Esophagus (tissue), 2 donors: ENCODE measurements around the gene NCOA7. TPM values are rescaled to one million over a fixed set of nuclear protein-coding genes. Genes with fewer than 3 reads are reported as not detected.

Source experiments
- H3K27ac ChIP-seq, 2 donors: one replicate each; pipeline ENCODE4 v1.5.1; 2013; ENCODE audit warnings: low read depth in 2 of 2, mild to moderate bottlenecking in 2 of 2, inconsistent platforms in 1 of 2, low read length in 1 of 2, moderate library complexity in 1 of 2
- H3K27me3 ChIP-seq, 2 donors: one replicate each; pipeline ENCODE4 v1.6.1; 2013; ENCODE audit warnings: low read length in 2 of 2, control low read depth in 1 of 2, mild to moderate bottlenecking in 1 of 2; ENCODE audit not compliant: insufficient read depth in 2 of 2, control insufficient read depth in 1 of 2
- H3K36me3 ChIP-seq, 2 donors: one replicate each; pipeline ENCODE4 v1.6.1; 2013; ENCODE audit warnings: low read length in 1 of 2; ENCODE audit not compliant: control insufficient read depth in 2 of 2, insufficient read depth in 2 of 2
- H3K4me1 ChIP-seq, 2 donors: one replicate each; pipeline ENCODE4 v1.6.1; 2013; ENCODE audit warnings: low read length in 1 of 2; ENCODE audit not compliant: control insufficient read depth in 2 of 2, insufficient read depth in 2 of 2
- H3K4me3 ChIP-seq, 2 donors: one replicate each; pipeline ENCODE4 v1.5.1; 2013; ENCODE audit warnings: low read length in 2 of 2, mild to moderate bottlenecking in 2 of 2, low read depth in 1 of 2, moderate library complexity in 1 of 2
- H3K9me3 ChIP-seq, 2 donors: one replicate each; pipeline ENCODE4 v1.6.1; 2013; ENCODE audit warnings: mild to moderate bottlenecking in 2 of 2, low read depth in 1 of 2, low read length in 1 of 2, moderate library complexity in 1 of 2; ENCODE audit not compliant: control insufficient read depth in 2 of 2, insufficient read depth in 1 of 2
- WGBS, 2 donors: extraction: QIAGEN DNeasy Blood & Tissue Kit; methylation state at CpG; one replicate each; pipeline ENCODE4 v1.1.7; 2013; 5-methylcytosine and 5-hydroxymethylcytosine counted together
- polyA plus RNA-seq, 2 donors: library from polyadenylated mRNA; stranded (reverse); fragments of 200-250 nt; gene quantifications; one replicate each; pipeline ENCODE4 v1.2.3, GENCODE V29; 2013
- donor health status: healthy with polysubstance abuse.
- donor health status: Bipolar disorder and iron deficiency.

The NCOA7 gene
- polyA plus RNA-seq, 2 donors = 9.3 to 24.1 TPM

DNA sequence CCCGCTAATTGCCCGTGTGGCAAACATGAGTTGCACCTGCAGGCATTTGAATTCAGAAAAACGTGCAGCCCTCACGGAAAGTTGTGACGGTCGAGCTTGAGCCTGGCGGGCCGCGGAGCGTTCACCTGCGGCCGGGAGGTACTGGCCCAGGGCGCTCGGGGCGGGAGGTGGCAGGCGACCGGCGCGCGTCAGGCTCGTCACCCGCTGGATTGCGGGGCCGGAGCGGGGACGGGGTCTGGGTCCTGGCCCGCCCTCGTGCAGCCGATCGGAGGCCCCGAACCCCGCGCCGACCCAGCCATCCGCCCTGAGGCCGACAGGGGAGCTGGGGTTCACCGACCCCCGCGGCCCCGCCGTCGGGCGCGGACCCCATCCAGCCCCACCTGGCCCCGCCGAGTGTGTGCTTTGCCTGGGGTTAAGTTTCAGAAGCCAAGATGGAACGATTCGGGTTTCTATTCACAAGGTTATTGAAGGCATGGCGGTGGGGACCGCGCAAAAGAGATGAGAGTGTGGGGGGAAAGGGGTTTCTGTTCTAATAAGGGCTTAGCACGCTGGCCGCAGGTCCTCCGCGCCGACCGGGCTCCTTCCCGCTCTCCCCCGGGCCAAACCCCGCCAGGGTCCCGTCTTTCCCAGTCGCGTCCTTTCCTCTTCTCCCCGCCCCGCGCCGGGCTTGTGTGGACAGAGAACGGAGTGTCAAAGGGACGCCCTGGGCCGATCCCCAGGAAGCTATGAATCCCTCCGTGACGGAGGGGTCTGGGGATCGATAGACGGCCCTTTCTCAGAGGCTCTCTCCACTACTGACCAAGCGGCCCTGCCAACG is 43.0 kb upstream of the NCOA7 start:
- peak overlapping the region; percentile 69 to 82 for H3K4me3 ChIP-seq
- no peaks in the 10 kb centered on the region for H3K36me3 ChIP-seq
- H3K4me1 ChIP-seq = peaks cover 0 to 5% of the 10 kb centered on the region in 2 donors
- 1% methylated on average over 76 of the region's 76 CpGs for WGBS, 2 donors
- H3K9me3 ChIP-seq = no peaks in the 10 kb centered on the region
- no peaks in the 10 kb centered on the region for H3K27me3 ChIP-seq
- H3K27ac ChIP-seq = peak overlapping the region; percentile 78 to 80

DNA sequence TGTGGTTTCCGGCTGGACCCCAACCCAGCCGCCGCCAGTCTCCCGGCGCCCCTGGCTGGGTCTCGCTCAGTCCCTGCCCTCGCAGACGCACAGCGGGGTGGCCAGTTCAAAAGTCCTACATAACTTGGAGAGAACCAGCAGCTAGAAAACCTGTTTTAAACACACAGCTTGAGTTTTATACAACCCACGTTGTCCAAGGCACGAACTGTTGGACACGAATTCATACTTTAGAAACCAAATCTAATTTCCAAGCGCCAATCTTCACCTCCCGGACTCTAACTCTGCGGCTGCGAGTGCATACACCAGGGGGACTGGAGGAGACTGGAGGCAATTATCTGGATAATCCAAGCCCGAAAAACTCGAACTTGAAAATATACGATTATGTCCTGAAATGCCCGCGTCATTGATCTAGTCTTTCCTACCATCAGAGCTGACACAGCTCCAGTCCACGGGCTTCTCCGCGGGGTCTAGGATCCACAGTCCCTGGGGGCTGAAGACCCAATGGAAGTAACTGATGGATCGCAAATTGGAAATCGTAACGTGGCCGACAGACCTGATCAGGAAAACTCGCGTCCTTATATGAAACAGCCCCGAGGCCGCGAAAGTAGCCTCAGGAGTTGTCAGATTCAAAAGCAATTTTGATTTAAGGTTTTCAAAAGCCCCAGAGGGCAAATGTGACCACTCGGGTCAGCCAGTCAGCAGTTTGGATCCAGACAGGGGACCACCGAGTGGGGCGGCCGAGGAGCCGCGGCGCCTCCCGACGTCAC is 42.2 kb upstream of the NCOA7 start:
- no peaks in the 10 kb centered on the region for H3K36me3 ChIP-seq
- H3K4me1 ChIP-seq = peaks cover 0 to 5% of the 10 kb centered on the region in 2 donors
- H3K27ac ChIP-seq = peak overlapping the region; percentile 78 to 80
- no peaks in the 10 kb centered on the region for H3K27me3 ChIP-seq
- no peaks in the 10 kb centered on the region for H3K9me3 ChIP-seq
- H3K4me3 ChIP-seq = peak overlapping the region; percentile 69 to 82
- 1% methylated on average over 42 of the region's 42 CpGs for WGBS, 2 donors

DNA sequence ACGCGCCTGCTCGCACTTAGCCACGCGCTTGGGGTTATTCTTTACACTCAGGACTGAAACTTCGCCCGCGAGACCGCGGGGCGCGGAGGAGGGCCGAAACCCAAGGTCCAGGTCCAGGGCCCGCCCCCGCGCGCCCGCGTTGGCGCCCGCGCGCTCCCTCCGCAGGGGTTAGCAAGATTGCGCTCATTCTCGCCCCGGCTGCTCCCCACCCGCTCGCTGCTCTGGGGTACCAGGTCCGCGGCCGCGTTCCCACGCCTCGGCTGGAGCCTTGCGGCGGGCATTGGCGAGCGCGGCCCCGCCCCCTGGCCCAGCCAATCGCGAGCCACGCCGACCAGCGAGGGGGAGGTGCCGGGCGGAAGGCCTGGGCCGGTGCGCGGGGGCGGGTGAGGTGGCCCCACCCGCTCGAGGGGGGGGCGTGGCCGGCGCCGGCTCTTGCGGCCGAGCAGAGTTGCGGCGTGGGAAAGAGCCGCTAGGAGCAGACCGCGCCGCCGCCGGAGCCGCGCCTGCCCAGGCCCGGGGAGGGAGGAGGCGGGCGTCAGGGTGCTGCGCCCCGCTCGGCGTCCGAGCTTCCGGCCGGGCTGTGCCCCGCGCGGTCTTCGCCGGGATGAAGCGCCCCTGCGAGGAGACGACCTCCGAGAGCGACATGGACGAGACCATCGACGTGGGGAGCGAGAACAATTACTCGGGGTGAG is 41.4 kb upstream of the NCOA7 start, which contains the start of gene HEY2:
HEY2 (plus strand) TSS at position 460 of the 692 bp plus-strand sequence; CDS start at position 605, 145 bp downstream.
- WGBS, 2 donors = 0% methylated on average over 78 to 95 of the region's 95 CpGs
- peak within 1 kb of the TSS; percentile 78 to 80 for H3K27ac ChIP-seq
- no peaks in the 10 kb centered on the region for H3K36me3 ChIP-seq
- peaks cover 0 to 5% of the 10 kb centered on the region in 2 donors for H3K4me1 ChIP-seq
- H3K27me3 ChIP-seq = no peaks in the 10 kb centered on the region
- H3K4me3 ChIP-seq = peak within 1 kb of the TSS; percentile 69 to 82
- H3K9me3 ChIP-seq = no peaks in the 10 kb centered on the region

DNA sequence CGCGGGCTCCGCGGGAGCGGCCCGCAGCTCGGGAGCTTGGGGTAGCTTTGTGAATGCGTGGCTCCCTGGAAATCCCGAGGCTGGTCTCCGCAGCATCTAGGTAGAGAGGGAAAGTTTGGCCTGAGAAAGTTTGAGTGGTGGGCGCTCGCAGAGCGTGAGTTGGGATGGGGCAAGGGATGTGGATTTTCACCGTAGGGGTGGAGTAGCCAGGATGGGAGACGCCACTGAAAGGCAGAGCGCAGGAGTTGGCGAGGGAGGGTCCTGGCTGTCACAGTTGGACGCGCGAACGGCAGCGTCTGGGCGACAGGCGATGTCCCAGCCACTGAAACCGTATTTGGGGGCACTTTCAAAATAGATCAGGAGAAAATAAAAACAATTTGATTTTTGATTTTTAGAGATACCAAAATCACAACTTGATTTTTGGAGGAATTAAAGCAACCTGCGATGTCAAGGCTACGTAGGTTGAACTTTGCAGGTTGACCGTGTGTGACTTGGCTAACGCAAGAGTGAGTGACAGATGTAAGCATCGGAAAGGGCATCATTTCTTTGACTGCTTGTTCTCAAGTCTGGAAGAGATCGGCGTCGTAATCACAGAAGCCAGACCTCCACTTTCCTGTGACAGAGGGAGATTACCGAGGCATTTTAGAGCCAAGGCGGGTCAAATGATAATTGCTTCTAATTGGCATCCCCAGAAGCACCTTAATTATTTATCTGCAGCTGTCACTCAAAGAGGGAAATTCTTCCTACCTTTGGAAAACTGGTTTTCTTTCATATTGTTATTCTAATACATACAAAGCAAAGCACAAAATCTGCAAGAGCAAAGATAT is 40.7 kb upstream of the NCOA7 start:
- H3K27ac ChIP-seq = peak overlapping the region; percentile 26 to 52
- WGBS, 2 donors = 3 to 4% methylated on average over 35 of the region's 35 CpGs
- H3K9me3 ChIP-seq = no peaks in the 10 kb centered on the region
- no peaks in the 10 kb centered on the region for H3K27me3 ChIP-seq
- no peaks in the 10 kb centered on the region for H3K36me3 ChIP-seq
- H3K4me1 ChIP-seq = peaks cover 0 to 5% of the 10 kb centered on the region in 2 donors
- H3K4me3 ChIP-seq = peak overlapping the region; percentile 69 to 82

- Histone ChIP-seq H3K4me3 (peak overlapping the region in 1 of 2 donors; percentile 5), H3K4me1 (peaks cover 0 to 5% of the 10 kb centered on the region in 2 donors)
- 26 to 34% methylated on average over 4 of the region's 4 CpGs for WGBS, 2 donors
These were observed 39.9 kb upstream of the NCOA7 start for GRCh38 chr6:125750692-125751333.

GRCh38 chr6:125751334-125751916 is 39.3 kb upstream of the NCOA7 start:
- H3K27ac ChIP-seq = no peak overlapping the region

More at GRCh38 chr6:125750692-125751333, 39.9 kb upstream of the NCOA7 start:
- Histone ChIP-seq H3K9me3 (no peaks in the 10 kb centered on the region), H3K27me3 (no peaks in the 10 kb centered on the region), H3K27ac (no peak overlapping the region), H3K36me3 (no peaks in the 10 kb centered on the region)

DNA sequence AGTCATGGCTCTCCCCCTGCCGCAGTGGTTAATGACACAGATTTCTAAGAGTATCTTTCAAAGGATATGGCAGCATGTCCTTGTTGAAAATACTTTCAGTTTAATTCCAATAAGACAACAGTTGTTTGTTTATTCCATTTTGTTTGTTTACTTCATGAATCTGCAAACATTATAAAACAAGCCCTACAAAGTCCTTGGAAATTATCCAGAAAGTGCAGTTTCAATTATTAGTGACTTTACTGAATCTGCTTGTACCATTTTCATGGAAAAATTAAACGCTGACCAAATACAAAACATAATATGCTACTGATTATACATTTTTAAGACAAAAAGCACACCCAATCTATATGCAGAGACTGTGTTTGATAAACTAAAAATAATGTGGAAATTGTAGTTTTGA is 38.0 kb upstream of the NCOA7 start:
- 86% methylated on average over 2 of the region's 2 CpGs for WGBS, 2 donors
- no peaks in the 10 kb centered on the region for H3K36me3 ChIP-seq
- H3K27me3 ChIP-seq = no peaks in the 10 kb centered on the region
- H3K4me1 ChIP-seq = peaks cover 0 to 1% of the 10 kb centered on the region in 2 donors
- H3K4me3 ChIP-seq = no peak overlapping the region
- no peaks in the 10 kb centered on the region for H3K9me3 ChIP-seq
- H3K27ac ChIP-seq = no peak overlapping the region

More at GRCh38 chr6:125751334-125751916, 39.3 kb upstream of the NCOA7 start:
- Histone ChIP-seq H3K9me3 (no peaks in the 10 kb centered on the region), H3K36me3 (no peaks in the 10 kb centered on the region), H3K4me3 (peak overlapping the region in 1 of 2 donors; percentile 5), H3K4me1 (peaks cover 0 to 5% of the 10 kb centered on the region in 2 donors), H3K27me3 (no peaks in the 10 kb centered on the region)
- WGBS, 2 donors = 55 to 66% methylated on average over 6 of the region's 6 CpGs

GRCh38 chr6:125753218-125753936 is 37.4 kb upstream of the NCOA7 start:
- 45 to 50% methylated on average over 5 of the region's 5 CpGs for WGBS, 2 donors
- no peaks in the 10 kb centered on the region for H3K36me3 ChIP-seq
- no peaks in the 10 kb centered on the region for H3K9me3 ChIP-seq
- no peaks in the 10 kb centered on the region for H3K4me1 ChIP-seq
- no peaks in the 10 kb centered on the region for H3K27me3 ChIP-seq
- H3K27ac ChIP-seq = no peak overlapping the region
- no peak overlapping the region for H3K4me3 ChIP-seq
